Kidney (tissue), 14 donors: ENCODE results near the gene MACROD2. TPM values are rescaled to one million over a fixed set of nuclear protein-coding genes. Genes with fewer than 3 reads are reported as not detected.

ENCODE experiments used
- DNase-seq, 5 donors: peaks; one replicate each; pipeline ENCODE4 v3.0.0-alpha.2; 2013 to 2020
- FAIRE-seq: peaks from 2 replicates; lab custom pipeline; 2012; peaks lifted over from hg19 to GRCh38; lab: Jason Lieb, UNC
- H3K27ac ChIP-seq, 2 donors: one replicate each; pipeline ENCODE4 v1.7.0; 2013; ENCODE audit warnings: low read depth in 2 of 2, low read length in 2 of 2, inconsistent platforms in 1 of 2
- H3K27me3 ChIP-seq: one replicate; pipeline ENCODE4 v1.7.1; 2013; ENCODE audit warnings: low read length, inconsistent platforms; ENCODE audit not compliant: control insufficient read depth, insufficient read depth
- H3K36me3 ChIP-seq, 3 donors: one replicate each; pipeline versions ENCODE4 v1.7.0 to v1.7.1; 2013; ENCODE audit warnings: low read length in 3 of 3, control low read depth in 1 of 3, inconsistent platforms in 1 of 3; ENCODE audit not compliant: insufficient read depth in 3 of 3, control insufficient read depth in 2 of 3
- H3K4me1 ChIP-seq, 3 donors: one replicate each; pipeline versions ENCODE4 v1.7.0 to v1.7.1; 2013; ENCODE audit warnings: low read length in 3 of 3, inconsistent platforms in 1 of 3, low read depth in 1 of 3; ENCODE audit not compliant: control insufficient read depth in 2 of 3, insufficient read depth in 2 of 3
- H3K4me3 ChIP-seq, 3 donors: one replicate each; pipeline versions ENCODE4 v1.7.0 to v1.8.1; 2013; ENCODE audit warnings: low read length in 3 of 3, control low read depth in 1 of 3, inconsistent platforms in 1 of 3
- H3K9ac ChIP-seq, 3 donors: one replicate each; pipeline versions ENCODE4 v1.7.0 to v1.7.1; 2013; ENCODE audit warnings: low read length in 3 of 3, control low read depth in 1 of 3, inconsistent platforms in 1 of 3
- H3K9me3 ChIP-seq, 3 donors: one replicate each; pipeline versions ENCODE4 v1.7.0 to v1.7.1; 2013; ENCODE audit warnings: low read length in 3 of 3, control low read depth in 1 of 3, inconsistent platforms in 1 of 3; ENCODE audit not compliant: control insufficient read depth in 2 of 3, insufficient read depth in 1 of 3
- intact Hi-C: fragments of 100-400 bp; cut with DNase I; formaldehyde crosslinking; loops from one replicate; pipeline ENCODE4 v1.11.1; 2022
- polyA plus RNA-seq: library from polyadenylated mRNA; stranded (reverse); fragments of 350-450 nt; fragmentation: Illumina TruSeq; extraction: RNeasy Lipid Tissue Mini Kit (QIAGEN cat#74804); gene quantifications from one replicate; pipeline ENCODE4 v1.2.3, GENCODE V29; 2014; ENCODE audit warnings: low read depth, low replicate concordance; ENCODE audit not compliant: insufficient read depth
- total RNA-seq: library from RNA; stranded (reverse); fragmentation: NEBNext Ultra II Directional; extraction: Animal tissue kit (Norgen Biotek cat#: 25700); gene quantifications from one replicate; pipeline ENCODE4 v1.2.1, GENCODE V29; 2021
- TF ChIP-seq, protein P1 (sequence below): IDR thresholded peaks from 3 replicates; pipeline ENCODE4 v1.5.1; 2012; ENCODE audit warnings: mild to moderate bottlenecking, moderate library complexity, borderline replicate concordance; ENCODE audit not compliant: insufficient read depth; ENCODE audit errors: extremely low read depth
- donor health status: control.
- donor health status: control.
- donor health status: control.
- donor health status: control.
- donor health status: control.
- donor health status: DM: yes; HTN: yes; CAD: no.
- donor health status: Normal renal cell carcinoma (clear cell type).

MACROD2 gene
- total and polyA plus RNA-seq, 2 donors from 2014 or later: 3.0 to 10.0 TPM

DNA sequence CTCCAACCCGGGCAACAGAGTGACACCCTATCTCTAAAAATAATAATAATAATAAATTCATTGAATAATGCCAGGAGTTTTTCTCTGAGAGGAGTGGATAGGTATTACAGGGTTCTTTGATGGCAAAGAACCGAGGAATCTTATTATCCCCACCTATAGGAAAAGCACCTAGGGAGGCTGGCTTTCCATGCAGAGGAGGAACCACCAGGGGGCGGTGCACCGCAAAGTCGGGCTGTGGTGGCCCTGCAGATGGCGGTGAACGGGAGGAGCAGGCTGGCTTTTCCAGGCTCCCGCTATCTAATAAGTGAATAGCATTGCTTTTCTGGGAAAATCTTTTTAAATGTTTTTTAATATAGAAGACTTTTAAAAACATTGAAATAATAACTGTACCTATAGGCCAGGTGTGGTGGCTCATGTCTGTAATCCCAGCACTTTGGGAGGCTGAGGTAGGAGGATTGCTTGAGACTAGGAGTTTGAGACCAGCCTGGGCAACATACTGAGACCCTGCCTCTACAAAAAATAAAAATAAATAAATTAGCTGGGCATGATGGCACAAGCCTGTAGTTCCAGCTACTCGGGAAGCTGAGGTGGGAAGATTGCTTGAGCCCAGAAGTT lies 1713.8 kb downstream of the MACROD2 start:
- Histone ChIP-seq H3K27me3 (no peaks in the 10 kb centered on the region), H3K9me3 (no peaks in the 10 kb centered on the region), H3K9ac (no peak overlapping the region), H3K27ac (no peak overlapping the region), H3K4me1 (no peaks in the 10 kb centered on the region), H3K4me3 (no peak overlapping the region), H3K36me3 (no peaks in the 10 kb centered on the region)
- FAIRE-seq (no peak), DNase-seq (peak in 1 of 5 donors; percentile 64)
- intact Hi-C loops: no loop called here
- TF ChIP-seq, protein P1, sequence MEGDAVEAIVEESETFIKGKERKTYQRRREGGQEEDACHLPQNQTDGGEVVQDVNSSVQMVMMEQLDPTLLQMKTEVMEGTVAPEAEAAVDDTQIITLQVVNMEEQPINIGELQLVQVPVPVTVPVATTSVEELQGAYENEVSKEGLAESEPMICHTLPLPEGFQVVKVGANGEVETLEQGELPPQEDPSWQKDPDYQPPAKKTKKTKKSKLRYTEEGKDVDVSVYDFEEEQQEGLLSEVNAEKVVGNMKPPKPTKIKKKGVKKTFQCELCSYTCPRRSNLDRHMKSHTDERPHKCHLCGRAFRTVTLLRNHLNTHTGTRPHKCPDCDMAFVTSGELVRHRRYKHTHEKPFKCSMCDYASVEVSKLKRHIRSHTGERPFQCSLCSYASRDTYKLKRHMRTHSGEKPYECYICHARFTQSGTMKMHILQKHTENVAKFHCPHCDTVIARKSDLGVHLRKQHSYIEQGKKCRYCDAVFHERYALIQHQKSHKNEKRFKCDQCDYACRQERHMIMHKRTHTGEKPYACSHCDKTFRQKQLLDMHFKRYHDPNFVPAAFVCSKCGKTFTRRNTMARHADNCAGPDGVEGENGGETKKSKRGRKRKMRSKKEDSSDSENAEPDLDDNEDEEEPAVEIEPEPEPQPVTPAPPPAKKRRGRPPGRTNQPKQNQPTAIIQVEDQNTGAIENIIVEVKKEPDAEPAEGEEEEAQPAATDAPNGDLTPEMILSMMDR: peak; percentile 20

DNA sequence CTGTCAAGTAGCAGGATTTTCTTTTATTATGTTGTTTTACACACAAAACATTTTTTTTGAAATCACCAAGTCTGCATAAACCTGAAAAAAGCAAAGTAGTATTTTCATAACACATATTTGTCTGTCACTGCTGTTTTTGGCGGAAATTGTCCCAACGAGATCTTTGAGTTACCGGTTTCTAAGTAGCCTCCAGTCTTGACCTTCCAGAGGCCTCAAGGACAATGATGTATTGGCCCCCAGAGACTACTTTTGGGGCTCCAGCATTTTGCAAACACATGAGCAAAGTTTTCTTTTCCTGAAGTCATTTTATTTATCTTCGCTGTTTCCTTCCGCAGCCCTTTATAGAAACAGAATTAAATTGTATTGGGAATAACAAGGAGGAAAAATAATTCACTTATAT lies 1715.3 kb downstream of the MACROD2 start:
- peak in 3 of 5 donors; percentile 48 to 93 (median 71) for DNase-seq
- TF ChIP-seq, protein P1: no peak
- no peaks in the 10 kb centered on the region for H3K36me3 ChIP-seq
- H3K27me3 ChIP-seq: no peaks in the 10 kb centered on the region
- no peak overlapping the region for H3K4me3 ChIP-seq
- H3K9ac ChIP-seq: no peak overlapping the region
- no peak for FAIRE-seq
- intact Hi-C loops: no loop called here
- H3K9me3 ChIP-seq: no peaks in the 10 kb centered on the region
- H3K27ac ChIP-seq: no peak overlapping the region
- H3K4me1 ChIP-seq: no peaks in the 10 kb centered on the region

DNA sequence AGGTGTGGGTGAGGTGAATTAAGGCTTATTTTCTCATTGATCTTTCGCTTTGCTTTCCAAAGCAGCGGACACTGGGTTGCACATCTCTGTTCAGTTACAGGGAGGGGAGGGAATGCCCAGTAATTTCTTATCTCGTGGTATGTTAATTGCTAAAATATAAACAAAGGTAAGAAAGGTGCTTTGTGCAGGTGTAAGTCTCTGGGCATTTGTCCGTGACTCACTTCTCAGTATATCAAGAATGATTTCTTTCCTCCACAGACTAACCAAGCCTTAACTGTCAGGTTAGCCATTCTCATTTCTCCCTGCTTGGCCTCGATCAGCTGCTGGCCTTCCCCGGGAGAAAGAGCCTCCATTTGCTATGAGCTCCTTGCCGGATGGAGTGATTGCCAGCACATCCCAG lies 1715.9 kb downstream of the MACROD2 start:
- DNase-seq (peak in 3 of 5 donors; percentile 10 to 23 (median 11)), FAIRE-seq (no peak)
- TF ChIP-seq, protein P1: no peak
- Histone ChIP-seq H3K27me3 (no peaks in the 10 kb centered on the region), H3K4me3 (no peak overlapping the region), H3K27ac (no peak overlapping the region), H3K9ac (no peak overlapping the region), H3K4me1 (no peaks in the 10 kb centered on the region), H3K9me3 (no peaks in the 10 kb centered on the region), H3K36me3 (no peaks in the 10 kb centered on the region)
- intact Hi-C loops: no loop called here

DNA sequence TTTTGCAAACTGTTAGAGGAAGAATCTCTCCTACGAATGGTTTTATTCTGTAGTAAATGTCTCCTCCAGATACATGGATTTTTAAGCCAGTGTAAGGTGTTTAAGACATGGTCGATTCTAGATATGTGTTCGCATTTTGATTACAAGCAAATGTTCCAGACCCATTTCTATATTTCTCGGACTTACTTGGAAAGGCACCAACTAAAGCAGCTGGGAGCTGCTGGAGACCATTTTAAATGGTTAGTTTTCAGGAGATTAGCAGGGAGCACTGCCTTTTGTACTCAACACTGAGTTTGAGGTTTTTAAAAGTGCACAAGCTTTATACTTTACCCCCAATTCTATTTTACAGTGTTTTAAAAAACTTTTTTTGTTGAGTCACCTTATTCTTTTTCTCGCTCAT lies 1720.9 kb downstream of the MACROD2 start:
- H3K36me3 ChIP-seq: no peaks in the 10 kb centered on the region
- H3K4me3 ChIP-seq: no peak overlapping the region
- peak in 1 of 5 donors; percentile 38 for DNase-seq
- TF ChIP-seq, protein P1: no peak
- intact Hi-C loops: no loop called here
- no peak overlapping the region for H3K27ac ChIP-seq
- no peak for FAIRE-seq
- H3K9ac ChIP-seq: no peak overlapping the region
- H3K4me1 ChIP-seq: no peaks in the 10 kb centered on the region
- no peaks in the 10 kb centered on the region for H3K9me3 ChIP-seq
- H3K27me3 ChIP-seq: no peaks in the 10 kb centered on the region
